Effector memory CD4-positive, alpha-beta T cell (primary cell): ENCODE results near the gene EN2.
A peak's percentile ranks its signal among the peaks of the same experiment; 100 is the strongest.

ENCODE experiments used
- DNase-seq, 3 donors: peaks; one replicate each; pipeline ENCODE4 v3.0.0-alpha.2; 2020
- H3K27ac ChIP-seq: 2 replicates; pipeline ENCODE4 v1.7.0; 2013; ENCODE audit warnings: mild to moderate bottlenecking, low read length, moderate library complexity; ENCODE audit not compliant: insufficient read depth, poor library complexity, severe bottlenecking
- H3K27me3 ChIP-seq: replicated peaks from 2 replicates; pipeline ENCODE4 v1.7.0; 2013; ENCODE audit warnings: mild to moderate bottlenecking, low read length; ENCODE audit not compliant: insufficient read depth, control insufficient read depth, poor library complexity, severe bottlenecking
- H3K36me3 ChIP-seq: 2 replicates; pipeline ENCODE4 v1.7.0; 2013; ENCODE audit warnings: mild to moderate bottlenecking, low read length, moderate library complexity; ENCODE audit not compliant: control insufficient read depth, insufficient read depth
- H3K4me1 ChIP-seq: 2 replicates; pipeline ENCODE4 v1.7.0; 2013; ENCODE audit warnings: low read length, mild to moderate bottlenecking; ENCODE audit not compliant: control insufficient read depth, insufficient read depth, poor library complexity, severe bottlenecking
- H3K4me3 ChIP-seq: 2 replicates; pipeline ENCODE4 v1.7.0; 2013; ENCODE audit warnings: low read length, low read depth, mild to moderate bottlenecking; ENCODE audit not compliant: insufficient read depth, poor library complexity, severe bottlenecking
- H3K9me3 ChIP-seq: 2 replicates; pipeline ENCODE4 v1.7.0; 2013; ENCODE audit warnings: mild to moderate bottlenecking, low read length, moderate library complexity; ENCODE audit not compliant: control insufficient read depth

The EN2 gene

GRCh38 chr7:155450970-155451801 is 6.7 kb upstream of the EN2 start:
- peaks cover 7% of the 10 kb centered on the region for H3K4me1 ChIP-seq
- peaks cover 61% of the 10 kb centered on the region for H3K27me3 ChIP-seq
- no peak overlapping the region for H3K27ac ChIP-seq
- H3K4me3 ChIP-seq: no peak overlapping the region
- H3K9me3 ChIP-seq: no peaks in the 10 kb centered on the region
- no peak for DNase-seq
- H3K36me3 ChIP-seq: no peaks in the 10 kb centered on the region

GRCh38 chr7:155451840-155452239 is 6.1 kb upstream of the EN2 start:
- Histone ChIP-seq H3K4me1 (peaks cover 7% of the 10 kb centered on the region), H3K27ac (no peak overlapping the region), H3K4me3 (no peak overlapping the region), H3K9me3 (no peaks in the 10 kb centered on the region), H3K36me3 (no peaks in the 10 kb centered on the region), H3K27me3 (peaks cover 66% of the 10 kb centered on the region)
- no peak for DNase-seq

GRCh38 chr7:155452505-155453295 is 5.2 kb upstream of the EN2 start:
- peaks cover 71% of the 10 kb centered on the region for H3K27me3 ChIP-seq
- H3K4me1 ChIP-seq: peaks cover 11% of the 10 kb centered on the region
- no peaks in the 10 kb centered on the region for H3K36me3 ChIP-seq
- no peaks in the 10 kb centered on the region for H3K9me3 ChIP-seq
- no peak overlapping the region for H3K27ac ChIP-seq
- no peak for DNase-seq
- no peak overlapping the region for H3K4me3 ChIP-seq

- no peak for DNase-seq
- Histone ChIP-seq H3K27ac (no peak overlapping the region), H3K4me1 (peaks cover 16% of the 10 kb centered on the region), H3K27me3 (peaks cover 75% of the 10 kb centered on the region), H3K9me3 (no peaks in the 10 kb centered on the region), H3K36me3 (no peaks in the 10 kb centered on the region), H3K4me3 (no peak overlapping the region)
Measured at GRCh38 chr7:155453296-155454182, 4.4 kb upstream of the EN2 start.

- H3K4me3 ChIP-seq: no peak overlapping the region
- no peak overlapping the region for H3K27ac ChIP-seq
- no peaks in the 10 kb centered on the region for H3K36me3 ChIP-seq
- H3K27me3 ChIP-seq: peaks cover 71% of the 10 kb centered on the region
- peaks cover 16% of the 10 kb centered on the region for H3K4me1 ChIP-seq
- no peaks in the 10 kb centered on the region for H3K9me3 ChIP-seq
- DNase-seq: no peak
Measured at GRCh38 chr7:155454183-155455112, 3.5 kb upstream of the EN2 start.

- Histone ChIP-seq H3K27me3 (peaks cover 73% of the 10 kb centered on the region), H3K4me1 (peaks cover 18% of the 10 kb centered on the region)
Measured at GRCh38 chr7:155455132-155455693, 2.7 kb upstream of the EN2 start.

GRCh38 chr7:155455776-155456737 is 1.9 kb upstream of the EN2 start:
- no peak overlapping the region for H3K27ac ChIP-seq
- H3K36me3 ChIP-seq: no peaks in the 10 kb centered on the region
- H3K27me3 ChIP-seq: peaks cover 70% of the 10 kb centered on the region
- no peak overlapping the region for H3K4me3 ChIP-seq
- H3K4me1 ChIP-seq: peaks cover 18% of the 10 kb centered on the region
- DNase-seq: no peak
- H3K9me3 ChIP-seq: no peaks in the 10 kb centered on the region

More at GRCh38 chr7:155455132-155455693, 2.7 kb upstream of the EN2 start:
- H3K36me3 ChIP-seq: no peaks in the 10 kb centered on the region
- no peak for DNase-seq
- H3K27ac ChIP-seq: no peak overlapping the region
- no peaks in the 10 kb centered on the region for H3K9me3 ChIP-seq
- no peak overlapping the region for H3K4me3 ChIP-seq

GRCh38 chr7:155456738-155457543 is 988 bp upstream of the EN2 start:
- peaks cover 18% of the 10 kb centered on the region for H3K4me1 ChIP-seq
- H3K9me3 ChIP-seq: no peaks in the 10 kb centered on the region
- H3K4me3 ChIP-seq: peak overlapping the region; percentile 49
- no peak overlapping the region for H3K27ac ChIP-seq
- no peak for DNase-seq
- peaks cover 73% of the 10 kb centered on the region for H3K27me3 ChIP-seq
- no peaks in the 10 kb centered on the region for H3K36me3 ChIP-seq
